MCF 10A (cell line): ENCODE results near the gene MS4A10. TPM values are rescaled to one million over a fixed set of nuclear protein-coding genes. Genes with fewer than 3 reads are reported as not detected.

Source experiments
- BruUV-seq: library from RNA; stranded (reverse); fragments of 400-500 nt; replicated peaks from 2 replicates; lab custom pipeline; 2021; lab: Mats Ljungman, UMichigan
- CTCF ChIA-PET: fragments of 300-600 bp; sonication (Branson Sonifier 250); formaldehyde crosslinking; extraction: SDS; loops from one replicate; lab custom pipeline; 2021; ENCODE audit warnings: antibody characterized with exemption, inconsistent platforms; lab: Yijun Ruan, JAX
- POLR2A ChIA-PET: fragments of 300-600, 350-650 bp; sonication (Branson Sonifier 250); formaldehyde crosslinking; extraction: SDS; loops from one replicate; lab custom pipeline; 2020; ENCODE audit warnings: antibody characterized with exemption, inconsistent platforms; lab: Yijun Ruan, JAX
- DNase-seq: peaks from one replicate; pipeline ENCODE4 v3.0.0-alpha.2; 2018; ENCODE audit not compliant: unreplicated experiment
- H3K27ac Mint-ChIP-seq: one replicate; pipeline ENCODE4 v1.8.0; 2022; ENCODE audit warnings: mild to moderate bottlenecking, low read depth, mixed read lengths; ENCODE audit not compliant: unreplicated experiment
- H3K27me3 Mint-ChIP-seq: one replicate; pipeline ENCODE4 v1.8.0; 2022; ENCODE audit warnings: mixed read lengths; ENCODE audit not compliant: insufficient read depth, unreplicated experiment
- H3K36me3 Mint-ChIP-seq: one replicate; pipeline ENCODE4 v1.8.0; 2022; ENCODE audit warnings: mild to moderate bottlenecking, moderate library complexity, mixed read lengths; ENCODE audit not compliant: insufficient read depth, unreplicated experiment
- H3K4me1 Mint-ChIP-seq: one replicate; pipeline ENCODE4 v1.8.0; 2022; ENCODE audit warnings: mixed read lengths; ENCODE audit not compliant: insufficient read depth, unreplicated experiment
- H3K4me3 Mint-ChIP-seq: one replicate; pipeline ENCODE4 v1.8.0; 2022; ENCODE audit warnings: mild to moderate bottlenecking, moderate library complexity, mixed read lengths; ENCODE audit not compliant: unreplicated experiment
- H3K9me3 Mint-ChIP-seq: one replicate; pipeline ENCODE4 v1.8.0; 2022; ENCODE audit warnings: mixed read lengths; ENCODE audit not compliant: unreplicated experiment
- intact Hi-C: fragments of 100-400 bp; cut with micrococcal nuclease; formaldehyde crosslinking; loops from 2 replicates; pipeline ENCODE4 v1.14.1; 2022
- total RNA-seq: library from RNA; stranded (reverse); gene quantifications from 2 replicates; pipeline ENCODE4 v1.2.3, GENCODE V29; 2022
- TF ChIP-seq, protein P1 (sequence below): fragments of 200-600 bp; IDR thresholded peaks from one replicate; pipeline ENCODE4 v1.8.0; 2022; ENCODE audit warnings: antibody characterized with exemption, mild to moderate bottlenecking; ENCODE audit not compliant: unreplicated experiment

MS4A10 gene
- total RNA-seq, 1 experiment from 2014 or later, result not detected

- TF ChIP-seq, protein P1, sequence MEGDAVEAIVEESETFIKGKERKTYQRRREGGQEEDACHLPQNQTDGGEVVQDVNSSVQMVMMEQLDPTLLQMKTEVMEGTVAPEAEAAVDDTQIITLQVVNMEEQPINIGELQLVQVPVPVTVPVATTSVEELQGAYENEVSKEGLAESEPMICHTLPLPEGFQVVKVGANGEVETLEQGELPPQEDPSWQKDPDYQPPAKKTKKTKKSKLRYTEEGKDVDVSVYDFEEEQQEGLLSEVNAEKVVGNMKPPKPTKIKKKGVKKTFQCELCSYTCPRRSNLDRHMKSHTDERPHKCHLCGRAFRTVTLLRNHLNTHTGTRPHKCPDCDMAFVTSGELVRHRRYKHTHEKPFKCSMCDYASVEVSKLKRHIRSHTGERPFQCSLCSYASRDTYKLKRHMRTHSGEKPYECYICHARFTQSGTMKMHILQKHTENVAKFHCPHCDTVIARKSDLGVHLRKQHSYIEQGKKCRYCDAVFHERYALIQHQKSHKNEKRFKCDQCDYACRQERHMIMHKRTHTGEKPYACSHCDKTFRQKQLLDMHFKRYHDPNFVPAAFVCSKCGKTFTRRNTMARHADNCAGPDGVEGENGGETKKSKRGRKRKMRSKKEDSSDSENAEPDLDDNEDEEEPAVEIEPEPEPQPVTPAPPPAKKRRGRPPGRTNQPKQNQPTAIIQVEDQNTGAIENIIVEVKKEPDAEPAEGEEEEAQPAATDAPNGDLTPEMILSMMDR, result no peak
- DNase-seq, result no peak
- ChIA-PET POLR2A (no interaction called here), CTCF (interaction anchor here (0.6 to 1.5 kb wide), 2 partner anchors 16 to 17 kb away, joined by 3 to 9 read pairs; no protein-coding TSS in a partner anchor)
- peaks cover 41% of the 10 kb centered on the region for H3K36me3 Mint-ChIP-seq
- no peak overlapping the region for H3K4me3 Mint-ChIP-seq
- H3K4me1 Mint-ChIP-seq, result peaks cover 24% of the 10 kb centered on the region
- intact Hi-C loops, result no loop called here
- no peaks in the 10 kb centered on the region for H3K9me3 Mint-ChIP-seq
- H3K27me3 Mint-ChIP-seq, result no peaks in the 10 kb centered on the region
- H3K27ac Mint-ChIP-seq, result no peak overlapping the region
- BruUV-seq, result no TSS peak
Observed at GRCh38 chr11:60847896-60848295, 62.8 kb downstream of the MS4A10 start.

GRCh38 chr11:60848714-60849151, 63.6 kb downstream of the MS4A10 start:
- CTCF ChIA-PET, result interaction anchor here (1.5 kb wide), 1 partner anchor 17 kb away, joined by 9 read pairs; no protein-coding TSS in a partner anchor

DNA sequence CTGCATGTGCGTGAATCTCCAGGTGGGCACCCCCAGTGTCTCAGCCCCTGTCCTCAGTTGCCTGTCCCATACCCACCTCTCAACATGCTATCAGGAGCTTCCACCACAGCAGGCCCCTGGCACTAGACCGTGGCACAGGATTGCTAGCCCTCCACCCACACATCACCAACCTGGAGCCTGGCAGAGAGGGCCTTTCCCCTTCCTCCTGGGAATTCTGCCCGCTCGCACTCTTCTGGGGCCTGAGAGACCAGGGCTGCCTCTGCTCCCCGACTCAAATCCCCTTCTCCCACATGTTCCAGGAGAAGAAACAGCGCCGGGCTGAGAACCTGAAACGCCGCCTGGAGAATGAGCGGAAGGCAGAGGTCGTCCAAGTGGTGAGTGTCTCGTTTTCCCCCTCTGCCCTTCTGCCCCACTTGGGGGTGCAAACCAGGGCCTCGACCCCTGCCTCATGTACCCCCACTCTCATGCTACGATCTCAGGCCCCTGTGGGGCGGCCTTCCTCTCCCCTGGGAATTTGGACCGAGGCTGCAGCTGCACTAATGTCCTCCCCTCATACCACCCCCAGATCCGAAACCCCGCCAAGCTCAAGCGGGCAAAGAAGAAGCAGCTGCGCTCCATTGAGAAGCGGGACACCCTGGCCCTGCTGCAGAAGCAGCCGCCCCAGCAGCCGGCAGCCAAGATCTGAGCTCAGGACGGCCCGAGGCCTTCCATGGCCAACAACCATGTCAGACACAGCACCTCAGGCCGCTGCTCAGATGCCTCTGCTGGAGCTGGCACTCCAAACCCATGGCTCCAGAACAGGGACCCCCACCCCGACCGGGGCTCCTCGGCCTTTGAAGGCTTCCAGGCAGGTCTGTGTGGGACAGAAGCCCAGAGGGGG, 64.7 kb downstream of the MS4A10 start:
- TF ChIP-seq, protein P1, result no peak
- H3K9me3 Mint-ChIP-seq, result no peaks in the 10 kb centered on the region
- DNase-seq, result no peak
- H3K4me3 Mint-ChIP-seq, result no peak overlapping the region
- peaks cover 41% of the 10 kb centered on the region for H3K36me3 Mint-ChIP-seq
- H3K4me1 Mint-ChIP-seq, result peaks cover 7% of the 10 kb centered on the region
- CTCF ChIA-PET, result interaction anchor here (0.7 to 1.9 kb wide), 5 partner anchors 12 to 50 kb away, joined by 3 to 9 read pairs (median 6); no protein-coding TSS in a partner anchor
- H3K27me3 Mint-ChIP-seq, result no peaks in the 10 kb centered on the region
- no peak overlapping the region for H3K27ac Mint-ChIP-seq
- POLR2A ChIA-PET, result no interaction called here
- no TSS peak for BruUV-seq
- intact Hi-C loops, result no loop called here

More at GRCh38 chr11:60848714-60849151, 63.6 kb downstream of the MS4A10 start:
- TF ChIP-seq, protein P1, result no peak
- Mint-ChIP-seq H3K27me3 (no peaks in the 10 kb centered on the region), H3K27ac (no peak overlapping the region), H3K4me3 (no peak overlapping the region), H3K9me3 (no peaks in the 10 kb centered on the region), H3K4me1 (peaks cover 19% of the 10 kb centered on the region), H3K36me3 (peaks cover 41% of the 10 kb centered on the region)
- no TSS peak for BruUV-seq
- intact Hi-C loops, result no loop called here
- no peak for DNase-seq
- POLR2A ChIA-PET, result no interaction called here

Other genes with a start within 250 kb of the MS4A10 start
- not detected in 2 replicates for gene MS4A8, start 85.7 kb upstream of the MS4A10 start, total RNA-seq
- gene MS4A18, start 60.6 kb upstream of the MS4A10 start, total RNA-seq, result not detected in 2 replicates
- not detected in 2 replicates for gene MS4A15, start 28.5 kb upstream of the MS4A10 start, total RNA-seq
- 37.5 and 57.8 TPM in 2 replicates for gene CCDC86, start 56.8 kb downstream of the MS4A10 start, total RNA-seq
- not detected in 2 replicates for gene PTGDR2, start 70.6 kb downstream of the MS4A10 start, total RNA-seq
- gene ZP1, start 82.2 kb downstream of the MS4A10 start, total RNA-seq, result not detected in 2 replicates
- 99.0 and 115 TPM in 2 replicates for gene PRPF19, start 121.3 kb downstream of the MS4A10 start, total RNA-seq
- 39.5 and 45.8 TPM in 2 replicates for gene TMEM109, start 128.8 kb downstream of the MS4A10 start, total RNA-seq
- 20.5 and 22.5 TPM in 2 replicates for gene TMEM132A, start 139.1 kb downstream of the MS4A10 start, total RNA-seq
- not detected in 2 replicates for gene SLC15A3, start 166.8 kb downstream of the MS4A10 start, total RNA-seq
- gene CD6, start 186.3 kb downstream of the MS4A10 start, total RNA-seq, result not detected in 2 replicates